Measurements from ENCODE around the gene TNFSF8.
A peak's percentile ranks its signal among the peaks of the same experiment; 100 is the strongest.

The TNFSF8 gene

GRCh38 chr9:114908805-114909448 lies 21.5 kb downstream of the TNFSF8 start:
- TF ChIP-seq CTCF (IDR thresholded peaks at IDR 0.05; ENCODE audit: insufficient read depth, missing control alignments): no peak
- FAIRE-seq (no peak), DNase-seq (ENCODE audit: insufficient read length, low spot score) (no peak)

- DNase-seq (ENCODE audit: insufficient read length, low spot score) (no peak), FAIRE-seq (no peak)
- TF ChIP-seq CTCF (IDR thresholded peaks at IDR 0.05; ENCODE audit: insufficient read depth, missing control alignments): no peak
Measured at GRCh38 chr9:114908104-114908622, 22.2 kb downstream of the TNFSF8 start.

GRCh38 chr9:114906922-114907571 lies 23.3 kb downstream of the TNFSF8 start:
- DNase-seq (ENCODE audit: insufficient read length, low spot score) (no peak), FAIRE-seq (no peak)
- TF ChIP-seq CTCF (IDR thresholded peaks at IDR 0.05; ENCODE audit: insufficient read depth, missing control alignments): peak; percentile 66

GRCh38 chr9:114905170-114905940 lies 25.0 kb downstream of the TNFSF8 start:
- TF ChIP-seq CTCF (IDR thresholded peaks at IDR 0.05; ENCODE audit: insufficient read depth, missing control alignments): no peak
- FAIRE-seq: no peak
- no peak for DNase-seq (ENCODE audit: insufficient read length, low spot score)

GRCh38 chr9:114902786-114903524 lies 27.4 kb downstream of the TNFSF8 start:
- no peak for TF ChIP-seq CTCF (IDR thresholded peaks at IDR 0.05; ENCODE audit: insufficient read depth, missing control alignments)
- FAIRE-seq (no peak), DNase-seq (ENCODE audit: insufficient read length, low spot score) (no peak)

GRCh38 chr9:114900942-114901802 lies 29.2 kb downstream of the TNFSF8 start:
- no peak for TF ChIP-seq CTCF (IDR thresholded peaks at IDR 0.05; ENCODE audit: insufficient read depth, missing control alignments)
- DNase-seq (ENCODE audit: insufficient read length, low spot score): no peak
- no peak for FAIRE-seq
